ENCODE data around the gene SLC22A17. TPM values are rescaled to one million over a fixed set of nuclear protein-coding genes. Genes with fewer than 3 reads are reported as not detected.

Gene SLC22A17
- total and polyA plus RNA-seq, 2 of the 4 experiments (the other 2 are of a cell fraction), result 6.6 to 36.0 TPM

DNA sequence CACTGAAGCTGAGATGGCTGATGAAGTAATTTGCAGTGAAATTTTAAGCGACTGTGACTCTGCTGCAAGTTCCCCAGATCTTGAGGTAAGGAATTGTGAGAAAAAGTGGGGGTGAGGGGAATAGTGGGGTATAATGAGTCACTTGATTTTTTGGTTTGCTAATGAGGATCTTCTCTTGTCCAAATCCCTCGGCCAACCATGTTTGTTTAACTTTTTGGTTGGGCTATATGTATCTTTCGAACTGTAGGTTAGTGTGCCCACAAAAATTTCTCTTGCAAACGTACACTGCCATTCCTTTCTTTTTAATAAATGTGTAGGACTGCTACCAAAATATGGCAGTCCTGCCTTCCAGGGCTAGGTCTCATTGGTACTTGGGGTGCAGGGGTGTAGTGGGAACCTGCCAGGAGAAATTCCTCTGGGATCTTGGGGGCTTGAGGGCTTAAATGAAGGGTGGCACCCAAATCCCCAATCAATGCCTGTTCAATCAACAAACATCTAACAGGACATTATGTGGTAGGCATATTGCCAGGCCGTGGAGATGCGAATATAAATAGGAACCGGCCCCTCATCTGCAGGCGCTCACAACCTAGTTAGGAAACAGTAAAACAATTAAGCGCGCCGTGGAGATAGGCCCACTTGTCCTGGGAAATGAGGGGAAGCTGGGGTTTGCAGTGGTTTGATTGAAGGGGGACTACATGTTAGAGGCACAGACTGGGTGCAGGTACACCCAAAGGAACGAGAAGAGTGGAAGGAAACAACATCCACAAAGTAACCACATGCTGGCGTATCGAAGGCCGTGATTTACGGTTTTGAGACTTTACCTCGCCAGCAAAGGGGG is 32.7 kb downstream of the SLC22A17 start:
- Histone ChIP-seq H2BK20ac (ENCODE audit: low read depth, low read length) (no peak overlapping the region), H4K8ac (ENCODE audit: low read depth in 2 of 2, low read length in 2 of 2) (peak overlapping the region; percentile 95 to 97), H3K9ac (ENCODE audit: low read depth, low read length) (no peak overlapping the region), H3K4ac (ENCODE audit: low read depth, low read length) (peak overlapping the region; percentile 87), H2BK120ac (ENCODE audit: low read depth, low read length) (no peak overlapping the region), H4K5ac (ENCODE audit: low read depth, low read length) (peak overlapping the region; percentile 99), H3K4me1 (ENCODE audit: control insufficient read depth, insufficient read depth, low read length) (peaks cover 6% of the 10 kb centered on the region; the same call in 1 of the 2 replicates), H4K91ac (ENCODE audit: insufficient read depth, low read depth, low read length) (peak overlapping the region; percentile 68), H3K14ac (replicated peaks; ENCODE audit: low read depth, low read length) (no peak overlapping the region), H2AK9ac (replicated peaks; ENCODE audit: low read depth, low read length, poor library complexity) (peak overlapping the region; percentile 75), H2BK15ac (ENCODE audit: low read depth, low read length) (no peak overlapping the region), H3K27me3 (ENCODE audit: control insufficient read depth, insufficient read depth, low read length) (no peaks in the 10 kb centered on the region), H2BK5ac (ENCODE audit: low read depth, low read length, poor library complexity, severe bottlenecking) (peak overlapping the region; percentile 67), H2AFZ (replicated peaks; ENCODE audit: low read length, poor library complexity) (no peak overlapping the region), H3K4me3 (ENCODE audit: insufficient read depth, low read depth, low read length) (no peak overlapping the region), H4K20me1 (ENCODE audit: insufficient read depth, low read length) (peaks cover 16% of the 10 kb centered on the region; the same call in 1 of the 2 replicates), H3K27ac (ENCODE audit: insufficient read depth, low read length) (peak overlapping the region; percentile 80), H3K79me1 (ENCODE audit: low read depth in 1 of 2, low read length in 2 of 2) (peaks cover 27 to 50% of the 10 kb centered on the region in 2 experiments), H3K56ac (ENCODE audit: extremely low read depth, insufficient read depth, low read length) (no peak overlapping the region), H3K36me3 (ENCODE audit: control insufficient read depth, insufficient read depth, low read length) (peaks cover 26% of the 10 kb centered on the region), H3K23ac (ENCODE audit: low read depth, low read length) (no peak overlapping the region), H3K4me2 (ENCODE audit: low read depth, low read length) (peak overlapping the region; percentile 84), H3K9me3 (ENCODE audit: control insufficient read depth, insufficient read depth, low read length) (no peaks in the 10 kb centered on the region), H2AK5ac (ENCODE audit: low read depth, low read length) (peak overlapping the region; percentile 86), H3K9me1 (ENCODE audit: insufficient read depth, low read length) (no peaks in the 10 kb centered on the region), H3K18ac (ENCODE audit: low read depth, low read length) (no peak overlapping the region; the same call in 1 of the 2 replicates)
- ChIA-PET POLR2A (ENCODE audit: unreplicated experiment) (no interaction called here), CTCF (no interaction called here)
- intact Hi-C loops (cut with micrococcal nuclease), result no loop called here
- TF ChIP-seq NFE2L2 (IDR thresholded peaks at IDR 0.05; ENCODE audit: low read depth, low read length) (no peak), MAZ (IDR thresholded peaks at IDR 0.05; ENCODE audit: borderline replicate concordance, low read depth, low read length) (no peak), BHLHE40 (IDR thresholded peaks at IDR 0.05; ENCODE audit: low read depth, low read length) (no peak), MXI1 (IDR thresholded peaks at IDR 0.05; ENCODE audit: borderline replicate concordance, low read depth, low read length) (no peak), FOS (IDR thresholded peaks at IDR 0.05; ENCODE audit: low read depth, low read length) (no peak), CEBPB (IDR thresholded peaks at IDR 0.05; ENCODE audit: low read depth, low read length) (no peak), RAD21 (IDR thresholded peaks at IDR 0.05; ENCODE audit: low read length) (no peak), MAFK (IDR thresholded peaks at IDR 0.05; ENCODE audit: low read depth, low read length) (no peak), POLR2A (IDR thresholded peaks at IDR 0.05; ENCODE audit: low read depth, low read length) (no peak), RFX5 (IDR thresholded peaks at IDR 0.05; ENCODE audit: low read depth, low read length) (no peak), SMC3 (IDR thresholded peaks at IDR 0.05; ENCODE audit: low read depth, low read length) (no peak)
- TF ChIP-seq, protein P1, sequence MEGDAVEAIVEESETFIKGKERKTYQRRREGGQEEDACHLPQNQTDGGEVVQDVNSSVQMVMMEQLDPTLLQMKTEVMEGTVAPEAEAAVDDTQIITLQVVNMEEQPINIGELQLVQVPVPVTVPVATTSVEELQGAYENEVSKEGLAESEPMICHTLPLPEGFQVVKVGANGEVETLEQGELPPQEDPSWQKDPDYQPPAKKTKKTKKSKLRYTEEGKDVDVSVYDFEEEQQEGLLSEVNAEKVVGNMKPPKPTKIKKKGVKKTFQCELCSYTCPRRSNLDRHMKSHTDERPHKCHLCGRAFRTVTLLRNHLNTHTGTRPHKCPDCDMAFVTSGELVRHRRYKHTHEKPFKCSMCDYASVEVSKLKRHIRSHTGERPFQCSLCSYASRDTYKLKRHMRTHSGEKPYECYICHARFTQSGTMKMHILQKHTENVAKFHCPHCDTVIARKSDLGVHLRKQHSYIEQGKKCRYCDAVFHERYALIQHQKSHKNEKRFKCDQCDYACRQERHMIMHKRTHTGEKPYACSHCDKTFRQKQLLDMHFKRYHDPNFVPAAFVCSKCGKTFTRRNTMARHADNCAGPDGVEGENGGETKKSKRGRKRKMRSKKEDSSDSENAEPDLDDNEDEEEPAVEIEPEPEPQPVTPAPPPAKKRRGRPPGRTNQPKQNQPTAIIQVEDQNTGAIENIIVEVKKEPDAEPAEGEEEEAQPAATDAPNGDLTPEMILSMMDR (conservative IDR thresholded peaks at IDR 0.05; ENCODE audit: low read depth, low read length), result no peak
- TF ChIP-seq, protein P2, sequence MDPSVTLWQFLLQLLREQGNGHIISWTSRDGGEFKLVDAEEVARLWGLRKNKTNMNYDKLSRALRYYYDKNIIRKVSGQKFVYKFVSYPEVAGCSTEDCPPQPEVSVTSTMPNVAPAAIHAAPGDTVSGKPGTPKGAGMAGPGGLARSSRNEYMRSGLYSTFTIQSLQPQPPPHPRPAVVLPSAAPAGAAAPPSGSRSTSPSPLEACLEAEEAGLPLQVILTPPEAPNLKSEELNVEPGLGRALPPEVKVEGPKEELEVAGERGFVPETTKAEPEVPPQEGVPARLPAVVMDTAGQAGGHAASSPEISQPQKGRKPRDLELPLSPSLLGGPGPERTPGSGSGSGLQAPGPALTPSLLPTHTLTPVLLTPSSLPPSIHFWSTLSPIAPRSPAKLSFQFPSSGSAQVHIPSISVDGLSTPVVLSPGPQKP (IDR thresholded peaks at IDR 0.05; ENCODE audit: borderline replicate concordance, low read depth, low read length), result no peak
- TF ChIP-seq, protein P3, sequence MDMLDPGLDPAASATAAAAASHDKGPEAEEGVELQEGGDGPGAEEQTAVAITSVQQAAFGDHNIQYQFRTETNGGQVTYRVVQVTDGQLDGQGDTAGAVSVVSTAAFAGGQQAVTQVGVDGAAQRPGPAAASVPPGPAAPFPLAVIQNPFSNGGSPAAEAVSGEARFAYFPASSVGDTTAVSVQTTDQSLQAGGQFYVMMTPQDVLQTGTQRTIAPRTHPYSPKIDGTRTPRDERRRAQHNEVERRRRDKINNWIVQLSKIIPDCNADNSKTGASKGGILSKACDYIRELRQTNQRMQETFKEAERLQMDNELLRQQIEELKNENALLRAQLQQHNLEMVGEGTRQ (IDR thresholded peaks at IDR 0.05; ENCODE audit: low read depth, low read length), result no peak
- ATAC-seq (ENCODE audit: low read depth) (no peak), DNase-seq (no peak)
- in situ Hi-C loops (cut with MboI; ENCODE audit: low sequenced_read_pairs), result loop anchor here (10.0 to 25.0 kb wide), 5 partner anchors 55 to 1117 kb away; partner anchors contain the start of genes CBLN3, CMTM5, EMC9 and FITM1
- BruUV-seq (replicated peaks), result no TSS peak
- dilution Hi-C loops (cut with HindIII; ENCODE audit: low sequenced_read_pairs, unreplicated experiment), result no loop called here
- WGBS, 2 experiments (ENCODE audit: extremely low coverage in 2 of 2, insufficient read length in 1 of 2), result 94% methylated on average over 6 of the region's 17 CpGs; no CpG with 5 or more reads in 1 of the 2 experiments
